HG02763 (cell line): Measurements from ENCODE around the gene AHDC1.
"Not testable (repeated sequence)": the region's sequence is repeated elsewhere in the genome, so short reads cannot be mapped to it uniquely, and the experiment has no call there.

Source experiments
- ATAC-seq: cut with Tn5 transposase; IDR thresholded peaks from one replicate; pipeline ENCODE4 v1.9.1; 2021; ENCODE audit warnings: mild to moderate bottlenecking, moderate library complexity; ENCODE audit not compliant: unreplicated experiment

Gene AHDC1, protein sequence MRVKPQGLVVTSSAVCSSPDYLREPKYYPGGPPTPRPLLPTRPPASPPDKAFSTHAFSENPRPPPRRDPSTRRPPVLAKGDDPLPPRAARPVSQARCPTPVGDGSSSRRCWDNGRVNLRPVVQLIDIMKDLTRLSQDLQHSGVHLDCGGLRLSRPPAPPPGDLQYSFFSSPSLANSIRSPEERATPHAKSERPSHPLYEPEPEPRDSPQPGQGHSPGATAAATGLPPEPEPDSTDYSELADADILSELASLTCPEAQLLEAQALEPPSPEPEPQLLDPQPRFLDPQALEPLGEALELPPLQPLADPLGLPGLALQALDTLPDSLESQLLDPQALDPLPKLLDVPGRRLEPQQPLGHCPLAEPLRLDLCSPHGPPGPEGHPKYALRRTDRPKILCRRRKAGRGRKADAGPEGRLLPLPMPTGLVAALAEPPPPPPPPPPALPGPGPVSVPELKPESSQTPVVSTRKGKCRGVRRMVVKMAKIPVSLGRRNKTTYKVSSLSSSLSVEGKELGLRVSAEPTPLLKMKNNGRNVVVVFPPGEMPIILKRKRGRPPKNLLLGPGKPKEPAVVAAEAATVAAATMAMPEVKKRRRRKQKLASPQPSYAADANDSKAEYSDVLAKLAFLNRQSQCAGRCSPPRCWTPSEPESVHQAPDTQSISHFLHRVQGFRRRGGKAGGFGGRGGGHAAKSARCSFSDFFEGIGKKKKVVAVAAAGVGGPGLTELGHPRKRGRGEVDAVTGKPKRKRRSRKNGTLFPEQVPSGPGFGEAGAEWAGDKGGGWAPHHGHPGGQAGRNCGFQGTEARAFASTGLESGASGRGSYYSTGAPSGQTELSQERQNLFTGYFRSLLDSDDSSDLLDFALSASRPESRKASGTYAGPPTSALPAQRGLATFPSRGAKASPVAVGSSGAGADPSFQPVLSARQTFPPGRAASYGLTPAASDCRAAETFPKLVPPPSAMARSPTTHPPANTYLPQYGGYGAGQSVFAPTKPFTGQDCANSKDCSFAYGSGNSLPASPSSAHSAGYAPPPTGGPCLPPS (N-terminal part only)

DNA sequence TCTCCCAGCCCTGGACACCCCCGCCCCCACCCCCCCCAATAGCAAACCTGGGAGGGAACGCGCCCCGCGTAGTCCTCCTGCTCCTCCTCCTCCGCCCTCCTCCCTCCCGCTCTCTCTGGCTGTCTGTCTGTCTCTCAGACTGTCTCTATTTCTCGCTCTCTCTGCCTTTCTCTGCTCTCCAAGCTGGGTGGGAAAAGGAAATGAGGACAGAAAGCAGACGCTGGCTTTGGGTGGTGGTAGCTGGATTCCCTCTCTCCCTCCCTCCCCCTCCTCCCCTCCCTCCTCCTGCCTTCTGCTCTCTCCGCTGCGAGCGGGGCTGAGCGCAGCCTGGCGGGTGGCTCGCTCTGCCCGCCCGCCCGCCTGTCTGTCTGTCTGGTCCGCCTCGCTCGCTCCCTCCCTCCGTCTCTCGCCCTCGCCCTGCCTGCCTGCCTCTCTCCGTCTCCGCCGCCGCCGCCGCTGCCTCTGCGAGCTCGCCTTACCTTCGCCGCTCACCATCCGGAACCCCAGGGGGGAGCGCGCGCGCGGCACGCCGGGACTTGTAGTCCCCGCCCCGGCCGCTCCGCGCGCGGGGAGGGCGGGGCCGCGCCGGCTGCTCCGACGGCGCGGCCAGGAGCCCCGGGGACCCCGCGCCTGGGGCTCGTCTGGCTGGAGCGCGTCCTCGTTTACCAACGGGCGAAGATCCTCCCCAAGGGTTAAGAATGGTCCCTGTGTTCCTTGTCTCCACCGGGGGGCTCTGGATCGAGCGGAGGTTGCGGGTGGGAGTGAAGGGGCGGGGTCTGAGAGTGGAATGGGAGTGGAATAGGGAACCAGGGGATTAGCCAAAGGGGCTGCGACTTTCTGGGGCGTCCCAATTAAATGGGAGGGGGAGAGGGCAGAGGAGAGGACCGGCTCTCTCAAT lies at the start of gene AHDC1:
TSS of gene AHDC1 (minus strand) at position 464 of the 898 bp plus-strand sequence. CDS start 52,029 bp downstream, outside the sequence.
- peak; percentile 48 for ATAC-seq

DNA sequence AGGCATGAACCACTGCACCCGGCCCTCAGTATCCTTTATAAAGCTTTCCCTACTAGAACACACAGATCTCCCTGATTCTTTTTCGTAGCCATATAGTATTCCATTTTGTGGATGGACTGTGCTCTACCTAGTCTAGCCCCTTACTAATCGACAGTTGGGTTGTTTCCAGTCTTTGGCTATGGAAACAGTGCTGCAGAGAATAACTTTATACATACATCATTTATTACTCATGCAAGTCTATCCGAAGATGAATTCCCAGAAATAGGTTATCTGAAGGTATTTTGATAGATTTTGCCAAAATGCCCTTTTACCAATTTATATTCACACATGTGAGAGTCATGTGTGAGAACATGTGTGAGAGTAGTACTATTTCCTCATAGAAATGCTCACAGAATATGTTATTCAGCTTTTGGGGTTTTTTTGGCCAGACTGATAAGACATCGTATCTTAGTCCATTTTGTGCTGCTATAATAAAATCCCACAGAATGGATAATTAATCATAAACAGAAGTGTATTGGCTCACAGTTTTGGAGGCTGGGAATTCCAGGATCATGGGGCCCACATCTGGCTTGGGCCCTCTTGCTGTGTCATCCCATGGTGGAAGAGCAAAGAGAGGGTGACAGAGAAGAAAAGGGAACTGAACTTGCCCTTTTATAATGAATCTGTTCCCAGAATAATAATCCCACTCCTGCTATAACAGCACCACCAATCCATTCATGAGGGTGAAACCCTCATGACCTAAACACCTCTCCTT lies 48.3 kb upstream of the AHDC1 start:
- no peak for ATAC-seq

DNA sequence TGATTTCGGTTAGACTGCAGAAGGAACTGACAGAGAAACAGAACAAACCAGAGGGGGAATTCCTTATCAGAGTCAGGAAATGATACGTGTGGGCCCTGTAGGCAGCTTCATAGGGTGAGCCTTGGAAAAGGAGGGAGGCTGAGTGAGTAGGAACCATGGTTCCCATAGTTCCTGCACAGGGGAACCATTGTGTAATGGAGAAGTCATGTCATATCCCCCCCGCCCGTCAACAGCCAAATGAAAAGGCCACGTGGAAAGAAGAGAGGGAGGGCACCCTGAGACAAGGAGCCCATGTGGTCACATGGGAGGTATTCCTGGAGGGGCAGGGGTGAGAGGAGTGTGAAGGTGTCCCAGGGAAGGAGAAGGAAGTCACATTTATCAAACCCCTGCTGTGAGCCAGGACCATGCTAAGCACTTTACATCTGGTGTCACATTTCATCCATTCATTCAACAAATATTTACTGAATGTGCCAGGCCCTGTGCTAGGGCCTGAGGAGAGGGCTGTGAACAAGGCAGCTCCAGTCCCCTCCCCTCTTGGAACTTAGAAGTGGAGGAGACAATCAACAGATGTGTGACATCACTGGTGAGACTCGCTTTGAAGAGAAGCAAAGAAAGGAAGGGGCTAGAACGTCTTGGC lies 46.7 kb upstream of the AHDC1 start:
- ATAC-seq, result no peak

DNA sequence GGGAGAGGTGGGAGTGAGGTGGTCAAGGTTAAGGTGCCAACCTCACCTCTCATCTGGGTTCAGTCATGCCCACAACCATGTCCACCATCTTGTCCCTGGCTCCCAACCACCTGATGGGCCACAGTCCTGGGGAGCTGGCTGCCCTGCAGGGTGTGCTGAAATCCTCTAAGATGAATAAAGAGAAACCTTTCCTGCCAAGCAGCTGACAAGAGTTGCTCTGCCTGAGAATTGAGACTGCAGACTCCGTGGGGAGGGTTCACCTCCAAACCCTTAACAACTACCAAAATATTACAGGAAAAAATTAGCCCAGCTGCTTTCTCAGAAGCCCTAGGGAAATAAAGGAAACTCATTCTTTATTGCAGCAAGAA lies 46.2 kb upstream of the AHDC1 start:
- no peak for ATAC-seq

DNA sequence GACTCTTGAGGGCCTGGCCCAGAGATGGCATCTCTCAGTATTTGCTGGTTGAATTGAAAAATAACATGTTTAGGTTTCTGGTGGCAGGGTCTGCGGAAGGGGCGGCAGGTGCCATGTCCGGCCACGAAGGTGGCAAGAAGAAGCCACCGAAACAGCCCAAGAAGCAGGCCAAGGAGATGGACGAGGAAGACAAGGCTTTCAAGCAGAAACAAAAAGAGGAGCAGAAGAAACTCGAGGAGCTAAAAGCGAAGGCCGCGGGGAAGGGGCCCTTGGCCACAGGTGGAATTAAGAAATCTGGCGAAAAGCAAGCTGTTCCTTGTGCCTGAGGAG lies 45.3 kb upstream of the AHDC1 start:
- ATAC-seq, result no peak

DNA sequence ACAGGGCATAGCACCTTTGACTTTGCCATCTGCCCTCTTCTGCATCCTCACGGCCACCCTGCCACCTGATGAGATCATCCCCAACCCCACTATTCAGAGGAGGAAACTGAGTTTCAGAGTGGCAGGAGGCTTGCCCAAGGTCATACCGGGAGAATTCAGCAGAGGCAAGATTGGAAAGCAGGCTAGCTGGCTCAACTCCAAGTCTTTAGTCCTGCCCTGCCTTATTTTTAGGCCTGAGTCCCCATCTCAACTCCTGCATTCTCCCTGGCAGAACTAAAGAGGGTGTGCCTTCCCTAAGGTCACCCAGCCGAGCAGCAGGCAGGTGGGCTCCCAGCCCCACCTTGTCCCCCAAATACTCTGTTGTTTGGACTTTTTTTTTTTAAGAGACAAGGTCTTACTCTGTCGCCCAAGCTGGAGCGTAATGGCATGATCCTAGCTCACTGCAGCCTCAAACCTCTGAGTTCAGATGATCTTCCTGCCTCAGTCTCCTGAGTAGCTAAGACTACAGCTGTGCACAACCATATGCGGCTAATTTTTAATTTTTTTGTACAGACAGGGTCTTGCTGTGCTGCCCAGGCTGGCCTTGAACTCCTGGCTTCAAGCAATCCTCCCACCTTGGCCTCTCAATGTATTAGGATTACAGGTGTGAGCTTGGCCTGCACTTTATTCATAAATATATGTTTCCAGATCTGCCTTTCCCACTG lies 44.8 kb upstream of the AHDC1 start:
- ATAC-seq, result no peak

DNA sequence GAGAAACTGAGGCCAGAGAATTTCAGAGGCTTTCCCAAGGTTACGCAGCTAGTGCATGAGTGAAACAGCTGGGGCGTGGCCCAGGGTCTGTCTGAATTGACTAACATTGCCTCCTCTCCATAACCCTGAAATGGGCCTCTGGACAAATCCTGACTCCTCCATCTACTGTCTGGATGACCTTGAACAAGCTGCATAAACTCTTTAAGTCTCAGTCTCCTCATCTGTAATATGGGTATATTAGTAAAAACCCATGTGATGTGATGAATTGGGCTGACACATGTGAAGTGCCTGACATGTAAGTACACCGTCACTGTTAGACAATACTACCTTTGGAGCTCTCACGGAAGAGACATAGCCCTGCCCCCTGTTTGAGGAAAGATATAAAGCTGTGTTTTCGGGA lies 43.4 kb upstream of the AHDC1 start:
- ATAC-seq, result no peak

DNA sequence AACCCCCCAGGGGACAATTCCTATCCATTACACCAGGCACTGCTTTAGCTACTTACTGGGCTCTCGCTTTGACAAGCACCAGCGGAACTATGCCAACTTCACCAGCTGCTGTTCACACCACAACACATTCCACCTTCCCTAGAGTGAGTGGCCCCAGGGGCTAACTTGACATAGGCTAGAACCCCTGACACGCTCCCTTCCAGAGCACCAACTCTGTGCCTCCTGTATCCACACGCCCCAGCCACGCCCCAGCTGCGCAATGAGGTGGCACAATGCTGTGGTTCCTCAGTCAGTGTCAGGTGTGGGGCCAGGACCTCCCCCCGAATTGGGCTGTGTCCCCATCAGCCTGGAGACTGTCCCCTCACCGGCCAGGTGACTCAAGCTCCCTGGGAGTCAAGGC lies 42.7 kb upstream of the AHDC1 start:
- no peak for ATAC-seq

DNA sequence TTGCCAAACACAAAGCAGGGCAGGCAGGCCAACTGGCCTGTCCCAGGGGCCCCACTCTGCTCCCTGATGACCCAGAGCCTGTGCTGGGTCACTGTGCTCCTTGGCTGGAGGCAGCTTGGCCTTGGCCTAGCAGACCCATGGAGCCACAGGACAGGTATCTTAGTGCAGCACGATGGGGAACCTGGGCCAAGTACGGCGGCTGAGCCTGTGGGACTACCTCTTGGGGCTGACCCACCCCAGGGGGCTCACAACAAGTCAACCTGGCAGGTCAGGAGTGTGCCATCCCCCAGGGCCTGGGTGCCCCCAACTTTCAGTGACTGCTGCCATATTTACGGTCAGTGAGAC lies 41.1 kb upstream of the AHDC1 start:
- no peak for ATAC-seq

DNA sequence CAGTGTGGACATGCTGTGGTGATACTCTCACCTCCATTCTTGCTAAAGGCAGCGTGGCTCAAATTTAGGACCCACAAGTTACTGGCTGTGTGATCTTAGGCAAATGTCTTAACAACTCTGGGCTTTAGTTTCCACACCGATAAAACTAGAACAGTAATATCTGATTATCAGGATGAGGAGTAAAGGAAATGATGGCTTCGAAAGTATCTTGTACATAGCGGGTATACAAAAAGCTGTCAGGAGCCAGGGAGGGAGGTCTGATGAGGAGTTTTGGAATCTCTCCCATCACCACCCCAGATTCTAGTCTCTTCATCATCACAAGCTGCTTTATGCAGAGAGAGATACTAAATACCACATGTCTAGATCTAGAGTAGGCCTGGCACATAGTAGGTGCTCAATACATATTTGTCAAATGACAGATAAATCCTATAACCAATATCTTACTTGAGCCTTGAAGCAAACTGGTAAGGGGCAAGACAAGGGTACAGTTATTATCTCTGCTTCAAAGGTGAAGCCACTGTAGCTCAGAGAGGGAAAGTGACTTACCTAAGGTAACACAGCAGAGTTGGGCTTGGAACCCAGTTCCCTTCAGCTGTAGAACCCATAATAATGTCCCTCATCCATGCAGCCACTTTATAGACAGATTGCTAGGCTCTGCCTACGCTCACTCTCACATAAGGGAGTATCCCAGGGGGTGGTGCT lies 40.6 kb upstream of the AHDC1 start:
- no peak for ATAC-seq

DNA sequence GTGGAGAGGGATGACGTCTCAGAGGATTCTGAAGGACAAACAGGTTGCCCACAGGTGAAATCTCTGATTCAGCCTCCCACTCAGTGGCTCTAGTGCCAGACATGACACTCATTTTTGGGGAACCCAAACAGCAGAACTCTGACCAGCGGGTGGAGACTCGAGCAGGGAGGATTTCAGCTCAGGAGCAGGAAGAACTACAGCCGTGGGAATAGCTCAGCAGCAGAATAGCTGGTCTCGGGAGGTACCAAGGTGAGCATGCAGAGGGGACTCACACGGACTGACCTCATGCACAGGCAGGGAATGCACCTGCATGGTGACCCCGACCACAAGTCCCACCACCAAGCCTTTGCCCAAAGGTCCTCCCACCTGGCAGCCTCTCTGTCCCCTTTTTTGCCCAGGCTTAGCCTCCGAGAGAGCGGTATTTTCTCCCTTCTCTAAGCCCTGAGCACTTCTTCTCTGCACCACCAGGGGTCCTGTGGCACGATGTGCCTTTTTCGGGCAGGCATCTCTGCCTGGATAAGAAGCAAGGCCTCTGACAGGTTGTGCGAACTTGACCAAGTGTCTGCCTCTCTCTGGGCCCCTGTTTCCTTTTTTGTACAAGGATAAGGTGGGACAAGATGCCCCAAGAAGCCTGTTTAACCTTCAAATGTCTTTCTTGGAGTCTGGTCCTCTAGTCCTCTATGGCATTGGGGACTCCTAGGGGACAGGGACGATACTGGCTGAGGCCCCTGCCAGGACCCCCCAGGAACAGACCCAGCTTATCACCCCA lies 39.8 kb upstream of the AHDC1 start:
- ATAC-seq, result no peak

DNA sequence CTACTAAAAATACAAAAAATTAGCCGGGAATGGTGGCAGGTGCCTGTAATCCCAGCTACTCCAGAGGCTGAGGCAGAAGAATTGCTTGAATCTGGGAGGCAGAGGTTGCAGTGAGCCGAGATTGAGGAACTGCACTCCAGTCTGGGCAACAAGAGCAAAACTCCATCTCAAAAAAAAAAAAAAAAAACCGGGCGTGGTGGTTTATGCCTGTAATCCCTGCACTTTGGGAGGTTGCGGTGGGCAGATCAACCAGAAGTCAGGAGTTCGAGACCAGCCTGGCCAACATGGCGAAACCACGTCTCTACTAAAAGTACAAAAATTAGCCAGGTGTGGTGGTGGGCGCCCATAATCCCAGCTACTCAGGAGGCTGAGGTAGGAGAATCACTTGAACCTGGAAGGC lies 36.6 kb upstream of the AHDC1 start:
- not testable (repeated sequence) for ATAC-seq

DNA sequence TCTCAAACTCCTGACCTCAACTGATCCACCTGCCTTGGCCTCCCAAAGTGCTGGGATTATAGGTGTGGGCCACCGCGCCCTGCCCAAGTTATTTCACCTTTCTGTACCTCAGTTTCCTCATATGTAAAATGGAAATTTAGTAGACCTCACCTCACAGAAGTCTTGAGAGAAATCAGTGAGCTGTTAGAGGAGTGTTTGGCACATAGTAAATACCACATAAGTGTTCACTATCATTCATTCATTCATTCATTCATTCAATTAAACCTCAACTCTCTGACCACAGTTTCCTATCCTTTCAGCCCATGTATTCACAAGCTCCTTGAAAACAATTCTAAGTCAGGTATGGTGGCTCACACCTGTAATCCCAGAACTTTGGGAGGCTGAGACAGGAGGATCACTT lies 34.9 kb upstream of the AHDC1 start:
- no peak for ATAC-seq

DNA sequence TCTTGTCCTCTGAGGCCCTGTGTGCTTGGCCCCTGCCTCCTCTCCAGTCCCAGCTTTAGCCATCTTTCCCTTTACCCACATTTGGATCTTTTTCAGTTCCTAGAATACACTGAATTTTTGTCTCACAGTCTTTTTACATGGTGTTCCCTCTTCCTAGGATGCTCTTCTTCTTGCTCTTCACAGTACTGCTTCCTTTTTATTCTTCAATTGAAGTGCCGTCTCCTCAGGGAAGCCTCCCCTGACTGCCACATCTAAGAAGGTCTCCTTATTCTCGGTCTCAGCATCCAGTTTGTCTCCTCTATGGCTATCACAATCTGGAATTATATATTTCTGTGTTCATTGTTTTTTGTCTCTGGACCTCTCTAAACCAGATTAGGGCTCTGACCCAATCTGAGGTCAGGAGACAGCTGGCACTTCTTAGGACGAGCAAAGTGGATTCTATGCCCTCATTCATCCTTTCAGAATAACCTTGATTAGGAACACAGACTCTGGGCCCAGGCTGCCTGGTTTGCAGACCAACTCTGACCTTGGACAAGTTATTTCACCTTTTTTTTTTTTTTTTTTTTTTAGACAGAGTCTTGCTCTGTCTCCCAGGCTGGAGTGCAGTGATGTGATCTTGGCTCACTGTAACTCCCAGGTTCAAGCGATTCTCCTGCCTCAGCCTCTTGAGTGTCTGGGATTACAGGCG lies 34.2 kb upstream of the AHDC1 start:
- no peak for ATAC-seq

DNA sequence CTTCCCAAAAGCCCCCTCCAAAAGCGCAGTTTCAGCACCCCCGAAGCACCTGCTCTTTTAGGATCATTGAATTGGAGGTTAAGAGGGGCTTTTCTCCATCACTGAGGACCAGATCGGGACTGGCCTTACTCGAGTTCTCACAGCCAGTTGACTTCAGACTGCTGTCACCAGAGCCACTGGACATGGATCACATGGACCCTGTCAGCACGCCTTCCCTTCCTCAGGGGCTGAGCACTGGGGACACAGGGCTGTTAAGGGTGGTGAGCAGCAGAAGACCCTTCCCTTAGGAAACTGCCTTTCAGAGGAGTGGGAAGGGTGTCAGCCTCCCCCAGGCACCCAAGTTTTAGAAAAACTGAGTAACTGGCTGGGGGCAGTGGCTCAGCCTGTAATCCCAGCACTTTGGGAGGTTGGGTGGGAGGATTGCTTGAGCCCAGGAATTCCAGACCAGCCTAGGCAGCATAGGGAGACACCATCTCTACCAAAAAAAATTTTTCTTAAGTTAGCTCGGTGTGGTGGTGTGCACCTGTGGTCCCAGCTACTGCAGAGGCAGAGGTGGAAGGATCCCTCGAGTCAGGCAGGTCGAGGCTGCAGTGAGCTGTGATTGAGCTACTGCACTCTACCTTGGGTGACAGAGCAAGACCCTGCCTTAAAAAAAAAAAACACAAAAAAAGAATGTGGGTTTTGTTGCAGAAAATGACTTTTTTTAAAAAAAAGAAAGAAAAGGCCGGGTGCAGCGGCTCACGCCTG lies 31.6 kb upstream of the AHDC1 start:
- ATAC-seq, result no peak

DNA sequence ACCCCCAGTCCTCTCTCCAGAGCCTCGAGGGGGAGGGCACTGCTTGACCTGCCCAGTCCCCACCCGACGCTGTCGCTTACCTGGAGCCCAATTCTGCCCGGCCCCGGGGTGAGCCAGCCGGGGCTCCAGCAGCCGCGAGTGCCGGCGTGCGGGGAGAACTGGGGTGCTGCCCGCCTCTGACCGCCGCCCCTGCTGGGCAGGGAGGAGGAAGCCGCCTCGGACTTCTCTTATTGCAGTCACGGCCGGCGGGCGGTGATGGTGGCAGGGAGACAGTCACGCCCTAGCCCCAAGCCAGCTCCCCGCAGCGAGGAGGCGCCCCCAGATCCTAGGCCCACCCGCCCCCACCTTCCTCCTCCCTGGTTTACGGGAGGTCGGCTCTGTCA lies 31.0 kb upstream of the AHDC1 start, which contains the start of gene FGR:
TSS of gene FGR (minus strand) at position 201 of the 383 bp plus-strand sequence. CDS start 11,269 bp downstream, outside the sequence.
- no peak for ATAC-seq
